Measurements from ENCODE around the gene INTS6L. TPM values are rescaled to one million over a fixed set of nuclear protein-coding genes. Genes with fewer than 3 reads are reported as not detected.

INTS6L gene
- total and polyA plus RNA-seq, 2 of the 8 experiments (the other 6 are each of a cell fraction or from before 2014, with no cell fraction given), result 4.1 to 5.2 TPM

DNA sequence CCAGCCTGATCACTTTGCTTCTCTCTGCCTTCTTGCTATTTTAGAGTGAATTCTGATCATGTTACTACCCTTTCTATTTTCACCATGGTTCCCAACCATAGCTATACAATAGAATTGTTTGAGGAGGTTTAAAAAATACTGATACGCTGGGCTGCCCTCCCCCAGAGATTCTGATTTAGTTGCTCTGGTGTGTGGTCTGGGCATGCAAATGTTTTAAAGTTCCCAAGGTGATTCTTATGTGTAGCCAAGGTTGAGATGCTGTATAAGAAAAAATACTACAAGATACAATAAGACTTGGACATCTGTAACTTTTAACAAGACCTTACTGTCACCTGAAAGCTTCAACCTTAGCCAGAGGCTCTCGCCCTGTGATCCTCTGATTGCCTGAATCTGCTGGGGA lies 22.2 kb upstream of the INTS6L start:
- Histone ChIP-seq H3K9ac (replicated peaks in 1 of 4; ENCODE audit: extremely low read depth in 1 of 4, low read depth in 3 of 4, low read length in 3 of 4) (no peak overlapping the region), H3K23ac (ENCODE audit: insufficient read length) (no peak overlapping the region), H3K14ac (ENCODE audit: insufficient read length) (no peak overlapping the region), H3K27me3 (replicated peaks in 1 of 4; ENCODE audit: control insufficient read depth in 3 of 4, extremely low read depth in 1 of 4, insufficient read depth in 3 of 4, low read length in 3 of 4) (no peaks in the 10 kb centered on the region), H2BK120ac (replicated peaks; ENCODE audit: low read depth, low read length) (no peak overlapping the region), H4K20me1 (replicated peaks in 1 of 2; ENCODE audit: control insufficient read depth in 1 of 2, insufficient read depth in 2 of 2, low read length in 2 of 2) (no peaks in the 10 kb centered on the region), H4K5ac (ENCODE audit: insufficient read length, low read depth, low read length) (no peak overlapping the region), H3K79me1 (ENCODE audit: low read depth, low read length) (no peaks in the 10 kb centered on the region), H3K4me3 (ENCODE audit: extremely low read depth in 1 of 4, insufficient read depth in 2 of 4, low read depth in 3 of 4, low read length in 4 of 4) (no peak overlapping the region), H2BK12ac (ENCODE audit: low read depth, low read length) (no peak overlapping the region), H2BK15ac (ENCODE audit: low read length) (no peak overlapping the region), H2BK20ac (ENCODE audit: low read length) (no peak overlapping the region), H3K4ac (replicated peaks; ENCODE audit: insufficient read length, low read depth, low read length) (no peak overlapping the region), H4K91ac (replicated peaks; ENCODE audit: insufficient read length, low read length) (no peak overlapping the region), H3K18ac (ENCODE audit: extremely low read depth, low read length) (no peak overlapping the region), H2AFZ (ENCODE audit: low read length) (no peak overlapping the region), H3K4me2 (ENCODE audit: insufficient read depth in 1 of 2, low read depth in 2 of 2, low read length in 2 of 2) (no peak overlapping the region), H3K9me3 (ENCODE audit: insufficient read depth in 2 of 2, low read depth in 1 of 2, low read length in 1 of 2) (no peaks in the 10 kb centered on the region), H4K8ac (ENCODE audit: extremely low read depth, insufficient read depth, low read length) (no peak overlapping the region), H2AK5ac (ENCODE audit: low read depth, low read length) (no peak overlapping the region), H3K56ac (replicated peaks; ENCODE audit: insufficient read length, low read depth, low read length) (no peak overlapping the region), H2BK5ac (ENCODE audit: low read depth, low read length) (no peak overlapping the region), H3K79me2 (ENCODE audit: control insufficient read depth in 1 of 2, insufficient read depth in 2 of 2, low read length in 2 of 2) (no peaks in the 10 kb centered on the region), H3K23me2 (ENCODE audit: low read depth, low read length) (no peaks in the 10 kb centered on the region), H3K4me1 (replicated peaks in 1 of 4; ENCODE audit: control insufficient read depth in 3 of 4, insufficient read depth in 4 of 4, low read length in 3 of 4) (no peaks in the 10 kb centered on the region), H3K36me3 (ENCODE audit: control insufficient read depth in 2 of 4, insufficient read depth in 4 of 4, low read length in 3 of 4) (no peaks in the 10 kb centered on the region), H3K27ac (ENCODE audit: low read depth, low read length) (no peak overlapping the region)
- CTCF ChIA-PET (ENCODE audit: partially characterized antibody), result interaction anchor here (1.3 kb wide), 1 partner anchor 45 kb away, joined by 4 read pairs; no protein-coding TSS in a partner anchor
- TF ChIP-seq RBBP5 (IDR thresholded peaks at IDR 0.05; ENCODE audit: borderline replicate concordance, low read depth, low read length) (no peak), RFX5 (IDR thresholded peaks at IDR 0.05; ENCODE audit: borderline replicate concordance, low read depth, low read length) (no peak), NANOG (IDR thresholded peaks at IDR 0.05; ENCODE audit: insufficient read depth, low read depth, low read length, poor library complexity, severe bottlenecking) (no peak)
- TF ChIP-seq, protein P1, sequence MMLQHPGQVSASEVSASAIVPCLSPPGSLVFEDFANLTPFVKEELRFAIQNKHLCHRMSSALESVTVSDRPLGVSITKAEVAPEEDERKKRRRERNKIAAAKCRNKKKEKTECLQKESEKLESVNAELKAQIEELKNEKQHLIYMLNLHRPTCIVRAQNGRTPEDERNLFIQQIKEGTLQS (IDR thresholded peaks at IDR 0.05; ENCODE audit: insufficient read depth, low read depth, low read length), result no peak
- POLR2A ChIA-PET (ENCODE audit: partially characterized antibody), result no interaction called here
- 85% methylated on average over 2 of the region's 2 CpGs; no CpG with 5 or more reads in 1 of the 2 experiments for WGBS, 2 experiments (ENCODE audit: extremely low coverage in 1 of 2, insufficient coverage in 1 of 2, insufficient read length in 1 of 2, insufficient replicate concordance in 2 of 2, low coverage in 1 of 2, low lambda C conversion rate in 2 of 2, missing lambda C conversion rate in 1 of 2)
- FAIRE-seq (no peak), DNase-seq (ENCODE audit: low read depth in 1 of 2, low spot score in 2 of 2) (no peak)
